Right atrium auricular region (tissue), 2 donors: Measurements from ENCODE around the gene CDK3. TPM values are rescaled to one million over a fixed set of nuclear protein-coding genes. Genes with fewer than 3 reads are reported as not detected.
"Not testable (repeated sequence)": the region's sequence is repeated elsewhere in the genome, so short reads cannot be mapped to it uniquely, and the experiment has no call there.

Source experiments
- DNase-seq: peaks from one replicate; pipeline ENCODE4 v3.0.0-alpha.2; 2019; ENCODE audit warnings: low spot score
- H3K27ac ChIP-seq, 2 donors: fragments of 200-600 bp; sonication (generic); 1 replicate in 1 of 2; 2 replicates in 1 of 2; pipeline ENCODE4 v1.5.1; 2016 to 2019
- H3K27me3 ChIP-seq, 2 donors: fragments of 200-600 bp; sonication (generic); one replicate each; pipeline versions ENCODE4 v1.5.1 to v1.6.0; 2017 to 2019
- H3K36me3 ChIP-seq: fragments of 200-600 bp; sonication (generic); one replicate; pipeline ENCODE4 v1.5.1; 2016
- H3K4me1 ChIP-seq, 2 donors: fragments of 200-600 bp; sonication (generic); one replicate each; pipeline versions ENCODE4 v1.5.1 to v1.6.0; 2017 to 2019
- H3K4me3 ChIP-seq, 2 donors: fragments of 200-600 bp; sonication (generic); 1 replicate in 1 of 2; 2 replicates in 1 of 2; pipeline ENCODE4 v1.5.1; 2017 to 2019; ENCODE audit warnings: mild to moderate bottlenecking in 1 of 2, moderate library complexity in 1 of 2
- H3K9me3 ChIP-seq, 2 donors: fragments of 200-600 bp; sonication (generic); one replicate each; pipeline ENCODE4 v1.5.1; 2019
- CTCF ChIP-seq, 2 donors: fragments of 200-600 bp; sonication (generic); IDR thresholded peaks; one replicate each; pipeline ENCODE4 v1.5.1; 2019; ENCODE audit warnings: antibody characterized with exemption in 2 of 2
- total RNA-seq, 2 donors: library from RNA; depleted of rRNA; stranded (reverse); fragments of >200 nt; gene quantifications; one replicate each; pipeline ENCODE4 v1.1.0, GENCODE V29; 2016

Gene CDK3
- total RNA-seq, 2 donors from 2014 or later = 2.0 TPM; not detected in 1

GRCh38 chr17:76034428-76035350, 34.0 kb downstream of the CDK3 start:
- no peaks in the 10 kb centered on the region for H3K27me3 ChIP-seq
- peaks cover 17% of the 10 kb centered on the region for H3K36me3 ChIP-seq
- no peak overlapping the region for H3K4me3 ChIP-seq
- H3K4me1 ChIP-seq = peaks cover 0 to 3% of the 10 kb centered on the region in 2 donors
- H3K9me3 ChIP-seq = no peaks in the 10 kb centered on the region
- no peak overlapping the region for H3K27ac ChIP-seq
- no peak for DNase-seq
- no peak for TF ChIP-seq CTCF (IDR thresholded peaks at IDR 0.05)

GRCh38 chr17:76036497-76037261, 36.0 kb downstream of the CDK3 start:
- Histone ChIP-seq H3K27ac (no peak overlapping the region), H3K27me3 (no peaks in the 10 kb centered on the region), H3K4me1 (no peaks in the 10 kb centered on the region), H3K4me3 (no peak overlapping the region), H3K36me3 (peaks cover 36% of the 10 kb centered on the region), H3K9me3 (no peaks in the 10 kb centered on the region)
- no peak for TF ChIP-seq CTCF (IDR thresholded peaks at IDR 0.05)
- no peak for DNase-seq

- Histone ChIP-seq H3K27me3 (no peaks in the 10 kb centered on the region), H3K4me1 (no peaks in the 10 kb centered on the region), H3K27ac (no peak overlapping the region), H3K4me3 (no peak overlapping the region), H3K9me3 (no peaks in the 10 kb centered on the region), H3K36me3 (peaks cover 50% of the 10 kb centered on the region)
- no peak for TF ChIP-seq CTCF (IDR thresholded peaks at IDR 0.05)
- DNase-seq = no peak
These were observed 37.4 kb downstream of the CDK3 start for GRCh38 chr17:76038050-76038449.

- Histone ChIP-seq H3K4me1 (no peaks in the 10 kb centered on the region), H3K36me3 (peaks cover 61% of the 10 kb centered on the region), H3K27ac (no peak overlapping the region), H3K27me3 (no peaks in the 10 kb centered on the region), H3K4me3 (no peak overlapping the region), H3K9me3 (no peaks in the 10 kb centered on the region)
- no peak for DNase-seq
- TF ChIP-seq CTCF (IDR thresholded peaks at IDR 0.05) = no peak
These were observed 38.5 kb downstream of the CDK3 start for GRCh38 chr17:76039121-76039520.

- no peak overlapping the region for H3K4me3 ChIP-seq
- H3K36me3 ChIP-seq = peaks cover 73% of the 10 kb centered on the region
- H3K27ac ChIP-seq = no peak overlapping the region
- no peak for TF ChIP-seq CTCF (IDR thresholded peaks at IDR 0.05)
- H3K4me1 ChIP-seq = no peaks in the 10 kb centered on the region
- H3K9me3 ChIP-seq = no peaks in the 10 kb centered on the region
- H3K27me3 ChIP-seq = no peaks in the 10 kb centered on the region
- no peak for DNase-seq
These were observed 39.7 kb downstream of the CDK3 start for GRCh38 chr17:76040376-76040775.

- H3K36me3 ChIP-seq = peaks cover 98% of the 10 kb centered on the region
- not testable (repeated sequence) for H3K4me3 ChIP-seq, H3K9me3 ChIP-seq, H3K27ac ChIP-seq, H3K4me1 ChIP-seq, DNase-seq, H3K27me3 ChIP-seq
These were observed 42.2 kb downstream of the CDK3 start for GRCh38 chr17:76042868-76043267.

- not testable (repeated sequence) for H3K9me3 ChIP-seq, H3K4me3 ChIP-seq, DNase-seq, H3K4me1 ChIP-seq, H3K27ac ChIP-seq, H3K27me3 ChIP-seq
- peaks cover 98% of the 10 kb centered on the region for H3K36me3 ChIP-seq
These were observed 43.9 kb downstream of the CDK3 start for GRCh38 chr17:76044475-76045007.
